Posterior vena cava (tissue), 2 donors: ENCODE measurements around the gene KDM4C. TPM values are rescaled to one million over a fixed set of nuclear protein-coding genes. Genes with fewer than 3 reads are reported as not detected.

Source experiments
- DNase-seq: peaks from one replicate; pipeline ENCODE4 v3.0.0-alpha.2; 2020; ENCODE audit warnings: low spot score
- intact Hi-C, 2 donors: fragments of 100-400 bp; cut with DNase I; formaldehyde crosslinking; loops; one replicate each; pipeline versions ENCODE4 v1.14.1 to v1.14.2; 2022 to 2023
- total RNA-seq, 2 donors: library from RNA; stranded (reverse); fragmentation: NEBNext Ultra II Directional; extraction: Animal tissue kit (Norgen Biotek cat#: 25700); gene quantifications; one replicate each; pipeline ENCODE4 v1.2.1, GENCODE V29; 2021
- donor health status: DM: yes; HTN: yes; CAD: no.
- donor health status: DM: yes; HTN: yes; CAD: no.

The KDM4C gene
- total RNA-seq, 2 donors from 2014 or later, result 31.1 to 36.7 TPM

DNA sequence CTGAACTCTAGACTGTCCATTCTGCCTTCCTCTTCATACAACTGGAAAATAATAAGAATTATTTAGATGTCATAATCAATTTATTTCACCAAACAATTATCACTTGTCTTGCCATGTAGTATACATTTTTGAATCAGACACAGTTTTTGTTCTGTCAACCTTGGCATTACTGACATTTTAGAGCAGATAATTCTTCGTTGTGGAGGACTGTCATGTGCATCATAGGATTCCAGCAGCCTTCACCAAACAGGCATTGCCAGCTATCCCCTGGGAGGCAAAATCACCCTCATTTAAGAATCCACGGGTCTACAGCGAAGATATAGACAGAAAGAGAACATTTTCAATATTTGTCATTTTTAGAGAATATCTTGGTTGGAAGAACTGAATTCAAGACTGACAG, 293.9 kb downstream of the KDM4C start:
- DNase-seq, result no peak
- intact Hi-C loops, result no loop called here

DNA sequence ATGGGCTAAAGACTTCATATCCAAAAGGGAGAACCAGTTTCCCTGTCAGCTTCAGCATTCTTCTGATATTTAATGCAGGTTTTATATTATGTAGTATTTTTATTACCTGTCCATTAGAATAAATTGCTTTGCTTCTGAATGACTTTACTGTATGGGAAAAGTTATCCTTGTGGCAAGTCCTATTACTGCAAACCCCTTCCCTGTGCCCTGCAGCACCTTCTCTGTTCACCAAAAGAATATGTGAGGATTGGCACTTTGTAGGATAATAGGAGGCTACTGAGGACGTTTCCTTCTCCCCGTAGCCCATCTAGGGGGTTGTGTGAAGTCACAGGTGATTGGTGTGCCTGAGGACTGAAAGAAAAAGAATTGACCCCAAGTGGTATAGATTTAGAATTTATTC, 296.1 kb downstream of the KDM4C start:
- intact Hi-C loops, result no loop called here
- no peak for DNase-seq

DNA sequence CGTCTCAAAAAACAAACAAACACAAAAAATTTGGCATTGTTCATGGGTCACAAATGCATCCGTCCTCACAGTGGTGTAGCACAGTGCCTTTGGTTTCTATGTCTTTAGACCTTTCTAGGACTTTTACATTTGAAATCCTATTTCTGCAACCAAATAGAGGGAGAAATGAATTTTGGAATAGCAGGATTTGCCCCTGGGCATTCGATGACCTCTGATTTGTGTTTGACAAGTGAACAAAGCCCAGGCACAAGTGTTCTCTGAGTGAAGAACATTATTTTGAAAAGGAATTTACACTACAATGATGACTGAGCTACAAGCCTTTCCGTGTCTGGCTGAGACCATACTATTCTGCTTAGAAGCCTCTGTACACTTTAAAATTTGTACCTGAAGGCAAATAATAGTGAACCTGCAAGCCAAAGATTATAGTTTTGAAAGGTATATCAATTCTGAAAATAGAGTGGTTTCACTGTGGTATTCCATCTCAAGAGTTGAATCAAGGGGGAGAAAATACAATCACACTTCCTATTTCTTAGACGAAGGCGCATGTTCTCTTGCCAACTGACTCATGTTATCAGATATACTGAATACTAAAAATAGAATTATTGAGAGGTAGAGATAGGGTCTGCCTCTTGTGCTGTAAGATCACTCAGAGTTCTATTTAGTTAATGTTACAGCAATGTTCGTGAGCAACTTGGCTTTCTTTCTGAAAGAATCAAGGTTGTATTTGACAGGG, 297.6 kb downstream of the KDM4C start:
- intact Hi-C loops, result no loop called here
- DNase-seq, result no peak

GRCh38 chr9:7056254-7056653, 298.5 kb downstream of the KDM4C start:
- DNase-seq, result no peak
- intact Hi-C loops, result no loop called here

DNA sequence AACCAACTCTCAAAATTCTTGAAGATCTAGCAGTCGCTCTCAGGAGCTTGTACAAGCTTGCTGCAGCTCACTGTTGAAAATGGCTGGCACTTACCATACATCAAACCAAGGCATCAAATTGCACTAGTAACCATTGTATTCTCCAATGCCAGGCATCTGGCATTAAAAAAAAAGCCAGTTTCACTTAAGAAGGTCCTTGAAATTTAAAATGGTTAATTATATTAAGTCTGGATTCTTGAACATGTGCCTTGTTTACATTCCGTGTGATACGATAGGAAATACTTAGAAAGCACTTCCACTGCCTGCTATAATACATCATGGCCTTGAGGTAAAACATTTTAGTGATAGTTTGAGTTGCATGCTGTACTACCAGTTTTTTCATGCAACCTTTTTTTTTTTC, 300.7 kb downstream of the KDM4C start:
- intact Hi-C loops, result no loop called here
- DNase-seq, result no peak

- intact Hi-C loops, result loop anchor here in 1 of 2 donors (1.0 kb wide), 1 partner anchor 13 kb away; no protein-coding TSS in a partner anchor
- DNase-seq, result no peak
Measured at GRCh38 chr9:7067169-7067568, 309.4 kb downstream of the KDM4C start.

DNA sequence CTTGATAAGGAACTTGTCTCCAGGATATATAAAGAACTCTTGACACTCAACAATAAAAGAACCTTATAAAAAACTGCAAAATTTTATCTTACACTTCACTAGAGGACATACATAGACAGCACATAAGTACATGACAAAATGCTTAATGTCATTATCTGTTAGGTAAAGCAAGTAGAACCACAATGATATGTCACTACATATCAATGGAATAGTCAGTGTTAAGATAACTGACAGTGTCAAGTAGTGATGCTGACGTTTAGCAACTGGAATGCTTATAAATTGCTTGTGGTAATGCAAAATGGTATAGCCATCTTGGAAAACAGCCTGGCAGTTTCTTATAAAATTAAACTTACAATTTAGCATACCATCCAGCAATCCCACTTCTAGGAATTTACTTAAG, 314.1 kb downstream of the KDM4C start:
- intact Hi-C loops, result no loop called here
- DNase-seq, result no peak

- intact Hi-C loops, result no loop called here
- no peak for DNase-seq
Measured at GRCh38 chr9:7073706-7074105, 315.9 kb downstream of the KDM4C start.

DNA sequence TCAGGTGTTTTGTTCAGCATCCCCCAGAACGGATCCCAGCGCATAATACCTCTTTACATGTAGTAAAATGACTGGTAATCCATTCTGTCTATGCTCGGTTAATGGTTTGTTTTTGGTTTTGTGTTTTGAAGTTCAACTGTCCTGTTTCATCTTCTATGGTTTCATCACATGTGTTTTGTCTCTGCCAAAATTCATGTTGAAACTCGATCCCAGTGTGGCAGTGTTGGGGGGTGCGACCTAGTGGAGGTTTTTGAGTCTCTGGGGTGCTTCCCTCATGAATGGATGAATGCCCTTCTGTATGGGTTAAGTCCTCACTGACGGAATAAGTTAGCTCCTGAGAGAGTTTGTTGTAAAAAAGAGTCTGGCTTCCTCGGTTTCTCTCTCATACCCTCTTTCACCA, 317.4 kb downstream of the KDM4C start:
- intact Hi-C loops, result no loop called here
- no peak for DNase-seq

DNA sequence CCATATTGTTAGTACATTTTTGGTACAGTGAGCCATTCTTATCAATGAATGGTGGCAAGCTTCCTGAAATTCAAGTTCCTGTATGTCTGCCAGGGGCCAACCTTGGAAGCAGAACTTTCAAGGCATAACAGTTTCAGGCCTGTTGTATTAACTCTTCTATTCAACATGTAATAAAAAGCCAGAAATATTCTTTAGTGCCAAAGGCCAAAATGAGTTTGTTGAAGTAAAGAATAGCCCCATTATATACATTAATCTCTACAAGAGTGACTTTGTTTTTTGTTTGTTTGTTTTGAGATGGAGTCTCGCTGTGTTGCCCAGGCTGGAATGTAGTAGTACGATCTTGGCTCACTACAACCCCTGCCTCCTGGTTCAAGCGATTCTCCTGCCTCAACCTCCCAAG, 321.3 kb downstream of the KDM4C start:
- intact Hi-C loops, result no loop called here
- DNase-seq, result no peak

DNA sequence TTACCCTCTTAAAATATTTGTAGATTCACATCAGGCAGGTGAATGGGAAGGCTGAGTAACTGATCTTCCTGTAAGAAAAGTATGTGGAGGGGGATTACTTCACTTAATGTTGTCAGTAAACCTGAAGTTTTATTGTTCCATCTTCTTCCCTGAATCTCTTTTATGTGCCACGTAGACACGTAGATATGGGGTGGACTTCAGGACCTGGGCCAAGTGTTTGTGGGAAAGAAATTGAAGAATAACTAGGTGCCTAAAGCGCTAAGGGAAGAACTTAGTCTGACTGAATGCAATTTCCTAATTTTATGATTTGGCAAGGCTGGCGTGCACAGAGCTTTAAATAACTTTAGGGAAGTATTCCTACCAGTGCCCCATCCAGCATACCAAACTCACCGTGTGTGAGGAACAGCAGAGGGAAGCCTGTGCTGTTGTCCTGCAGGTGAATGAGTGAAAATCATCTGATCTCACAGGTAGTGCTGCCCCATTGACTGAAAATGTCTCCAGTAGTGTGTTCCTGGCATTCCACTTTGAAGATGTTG, 323.4 kb downstream of the KDM4C start:
- DNase-seq, result no peak
- intact Hi-C loops, result no loop called here

GRCh38 chr9:7083192-7083591, 325.4 kb downstream of the KDM4C start:
- intact Hi-C loops, result no loop called here
- no peak for DNase-seq

GRCh38 chr9:7085357-7085756, 327.6 kb downstream of the KDM4C start:
- intact Hi-C loops, result no loop called here
- DNase-seq, result no peak

- intact Hi-C loops, result loop anchor here in 1 of 2 donors (1.0 kb wide), 1 partner anchor 38 kb away; no protein-coding TSS in a partner anchor
- no peak for DNase-seq
Measured at GRCh38 chr9:7086389-7086788, 328.6 kb downstream of the KDM4C start.

DNA sequence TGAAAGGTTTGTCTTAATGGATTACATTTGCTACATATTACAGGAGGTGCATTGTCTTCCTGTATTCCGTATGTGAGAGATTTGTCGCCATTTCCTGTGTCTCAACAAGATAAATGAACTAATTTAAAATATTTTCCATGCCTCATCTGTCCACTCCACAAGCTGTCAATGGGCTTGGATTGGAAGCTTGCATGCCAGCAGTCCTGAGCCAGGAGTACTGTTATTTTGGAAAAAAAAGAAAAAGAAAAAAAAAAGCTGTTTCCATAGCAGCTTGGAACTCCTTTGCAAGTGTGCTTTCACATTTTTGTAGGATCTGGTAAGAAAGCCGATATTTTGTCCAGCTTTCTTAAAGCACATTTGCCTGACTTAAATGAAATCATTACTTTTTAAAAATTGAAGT, 330.8 kb downstream of the KDM4C start:
- DNase-seq, result no peak
- intact Hi-C loops, result no loop called here

DNA sequence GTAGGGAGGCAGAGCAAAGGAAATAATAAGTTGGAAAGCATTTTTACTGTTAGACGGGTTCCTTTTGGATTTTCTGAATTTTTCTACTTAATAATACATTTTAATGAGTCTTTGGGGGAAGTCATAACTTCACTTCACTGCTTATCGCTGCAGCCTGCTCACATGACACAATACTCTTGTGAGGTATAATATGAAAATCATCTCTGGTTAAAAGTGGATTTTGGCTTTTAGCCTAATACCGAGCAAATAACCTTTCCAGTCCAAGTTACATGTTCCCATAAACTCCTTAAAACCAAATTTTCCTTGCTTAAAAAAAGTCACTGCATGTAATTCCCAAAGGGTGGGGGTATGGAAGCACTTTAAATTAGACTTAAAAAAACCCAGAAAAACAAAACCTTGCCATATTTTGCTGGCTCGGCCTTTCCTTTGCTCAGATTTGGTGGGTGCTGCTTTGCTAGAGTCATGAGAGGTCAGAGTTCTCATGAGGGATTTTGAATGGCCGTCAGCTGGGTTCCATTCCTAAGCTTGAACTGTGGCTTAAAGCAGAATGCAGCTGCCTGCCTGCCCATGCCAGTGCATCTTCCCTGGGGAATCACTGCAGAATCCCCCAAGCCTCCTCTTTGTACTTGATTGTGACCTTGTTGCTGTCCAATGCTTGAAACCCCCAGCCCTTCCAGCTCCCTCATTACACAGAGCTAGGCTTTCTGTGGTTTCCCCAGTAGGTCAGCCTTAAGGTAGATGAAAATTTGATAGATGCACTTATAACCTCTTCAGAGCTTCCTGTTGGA, 331.8 kb downstream of the KDM4C start:
- intact Hi-C loops, result no loop called here
- DNase-seq, result no peak

GRCh38 chr9:7093040-7093439, 335.3 kb downstream of the KDM4C start:
- intact Hi-C loops, result no loop called here
- no peak for DNase-seq

- intact Hi-C loops, result no loop called here
Measured at GRCh38 chr9:7094052-7094451, 336.3 kb downstream of the KDM4C start.

DNA sequence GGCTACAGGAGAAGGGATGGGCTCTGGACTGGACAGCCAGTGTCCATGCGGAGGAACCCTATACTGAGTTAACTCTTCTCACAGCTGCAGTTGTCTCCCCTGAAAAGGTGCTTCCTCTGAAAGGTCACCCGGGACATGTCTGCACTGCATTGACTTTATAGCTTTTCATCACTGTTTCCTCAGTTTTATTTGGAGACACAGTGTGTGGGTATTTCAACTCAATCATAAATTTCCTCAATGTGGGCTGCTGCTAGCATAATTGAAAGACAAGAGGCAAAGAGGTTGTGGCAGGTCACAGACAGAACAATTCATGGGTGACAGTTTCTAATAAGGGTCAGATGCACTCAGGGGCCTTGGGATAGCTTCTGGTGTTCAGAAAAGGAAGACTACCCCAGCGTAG, 336.8 kb downstream of the KDM4C start:
- intact Hi-C loops, result no loop called here

More at GRCh38 chr9:7094052-7094451, 336.3 kb downstream of the KDM4C start:
- DNase-seq, result no peak

DNA sequence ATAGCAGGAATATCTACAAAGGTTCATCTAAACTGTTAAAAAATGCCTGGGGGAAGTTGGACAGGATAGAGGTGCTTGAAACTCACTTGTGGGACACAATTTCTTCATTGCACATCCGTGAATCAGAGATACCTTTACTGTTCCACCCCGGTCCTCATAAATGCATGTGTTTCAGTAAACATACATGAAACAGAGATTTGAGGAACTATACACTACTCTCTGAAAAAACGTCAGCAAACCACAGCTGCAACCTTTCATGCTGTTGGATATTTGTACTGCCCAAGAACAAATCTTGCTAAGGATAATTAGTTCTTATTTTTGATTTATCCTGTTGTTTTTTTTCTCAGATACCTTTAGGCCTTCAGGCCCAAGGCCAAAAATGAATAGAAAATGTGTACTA, 337.3 kb downstream of the KDM4C start:
- no peak for DNase-seq
- intact Hi-C loops, result no loop called here

More for the DNA sequence above, 336.8 kb downstream of the KDM4C start:
- no peak for DNase-seq
